K562 treated with DMSO at 1 percent for 24 hours (cell line): Measurements from ENCODE around the gene RBM47. TPM values are rescaled to one million over a fixed set of nuclear protein-coding genes. Genes with fewer than 3 reads are reported as not detected.

Source experiments
- total RNA-seq: library from RNA; unstranded; fragments of 300-600 nt; gene quantifications from 2 replicates; pipeline ENCODE4 v1.2.3, GENCODE V29; 2022; ENCODE audit warnings: low read depth; ENCODE audit not compliant: insufficient read depth

Gene RBM47
- 8.3 and 10.8 TPM in 2 replicates for total RNA-seq

DNA sequence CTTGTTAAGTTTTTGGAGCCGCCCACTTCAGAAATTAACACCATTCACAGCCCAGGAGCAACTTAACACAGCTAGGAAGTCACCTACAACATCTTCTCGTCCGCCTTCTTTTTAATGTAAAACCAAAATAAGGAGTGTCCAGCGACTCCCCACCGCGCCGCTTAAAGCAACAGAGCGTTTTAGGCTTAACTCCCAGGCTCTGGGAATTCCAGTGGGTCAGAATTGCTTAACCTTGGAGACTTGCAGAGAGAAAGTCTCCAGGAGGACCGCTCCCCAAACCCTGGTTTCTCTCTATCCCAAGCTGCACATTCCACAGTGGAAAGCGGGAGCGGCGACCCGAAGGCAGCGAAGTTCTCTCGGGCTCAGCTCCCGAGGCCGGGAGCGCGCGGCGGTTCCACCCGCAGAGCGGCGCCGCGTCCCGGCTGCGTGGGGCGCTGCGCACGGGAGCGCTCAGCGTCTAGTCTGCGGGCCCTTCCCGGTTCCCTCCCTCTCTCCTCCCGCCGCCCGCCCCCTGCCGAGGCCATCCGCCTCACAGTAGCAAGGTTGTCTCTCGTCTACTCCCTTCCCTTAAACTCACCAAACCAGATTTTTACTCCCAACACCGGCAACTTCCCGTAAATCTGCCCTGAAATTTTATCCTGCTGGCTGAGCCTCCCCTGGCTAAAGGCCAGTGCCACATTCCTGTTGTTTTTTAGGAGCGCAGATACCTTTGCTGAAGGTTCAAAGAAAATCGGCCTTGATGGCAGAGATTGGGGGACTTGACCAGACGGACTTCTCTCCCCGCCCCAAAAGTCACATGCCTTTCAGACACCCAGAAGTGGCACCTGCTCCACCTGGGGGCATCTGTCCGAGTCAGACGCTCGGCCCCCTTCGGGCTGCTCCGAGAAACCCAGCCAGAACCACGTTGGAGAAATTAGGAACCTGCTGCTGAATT is at the start of gene RBM47:
RBM47 (minus strand) TSS at position 464 of the 934 bp plus-strand sequence. CDS start 190,971 bp downstream, outside the sequence.

Other genes starting within 250 kb of the RBM47 start
- 0.14 TPM in 1 of 2 replicates, not detected in the other for gene NSUN7, start 120.1 kb upstream of the RBM47 start, total RNA-seq